Astrocyte of the spinal cord (primary cell): ENCODE results near the gene SPARCL1.
"Not testable (repeated sequence)": the region's sequence is repeated elsewhere in the genome, so short reads cannot be mapped to it uniquely, and the experiment has no call there.

Experiments used
- DNase-seq: peaks from one replicate; pipeline ENCODE4 v3.0.0; 2011; ENCODE audit warnings: low read depth, low spot score
- H3K4me3 ChIP-seq: 2 replicates; pipeline ENCODE4 v1.5.1; 2011; ENCODE audit warnings: low read depth, mild to moderate bottlenecking, low read length, moderate library complexity
- in situ Hi-C: cut with HindIII; loops from 2 replicates; pipeline ENCODE4 v1.10.0; 2017; ENCODE audit warnings: low sequenced_read_pairs
- TF ChIP-seq, protein P1 (sequence below): IDR thresholded peaks from 2 replicates; pipeline ENCODE4 v1.5.1; 2012; ENCODE audit warnings: low read depth, mild to moderate bottlenecking, low read length, inconsistent platforms

Gene SPARCL1, protein sequence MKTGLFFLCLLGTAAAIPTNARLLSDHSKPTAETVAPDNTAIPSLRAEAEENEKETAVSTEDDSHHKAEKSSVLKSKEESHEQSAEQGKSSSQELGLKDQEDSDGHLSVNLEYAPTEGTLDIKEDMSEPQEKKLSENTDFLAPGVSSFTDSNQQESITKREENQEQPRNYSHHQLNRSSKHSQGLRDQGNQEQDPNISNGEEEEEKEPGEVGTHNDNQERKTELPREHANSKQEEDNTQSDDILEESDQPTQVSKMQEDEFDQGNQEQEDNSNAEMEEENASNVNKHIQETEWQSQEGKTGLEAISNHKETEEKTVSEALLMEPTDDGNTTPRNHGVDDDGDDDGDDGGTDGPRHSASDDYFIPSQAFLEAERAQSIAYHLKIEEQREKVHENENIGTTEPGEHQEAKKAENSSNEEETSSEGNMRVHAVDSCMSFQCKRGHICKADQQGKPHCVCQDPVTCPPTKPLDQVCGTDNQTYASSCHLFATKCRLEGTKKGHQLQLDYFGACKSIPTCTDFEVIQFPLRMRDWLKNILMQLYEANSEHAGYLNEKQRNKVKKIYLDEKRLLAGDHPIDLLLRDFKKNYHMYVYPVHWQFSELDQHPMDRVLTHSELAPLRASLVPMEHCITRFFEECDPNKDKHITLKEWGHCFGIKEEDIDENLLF

DNA sequence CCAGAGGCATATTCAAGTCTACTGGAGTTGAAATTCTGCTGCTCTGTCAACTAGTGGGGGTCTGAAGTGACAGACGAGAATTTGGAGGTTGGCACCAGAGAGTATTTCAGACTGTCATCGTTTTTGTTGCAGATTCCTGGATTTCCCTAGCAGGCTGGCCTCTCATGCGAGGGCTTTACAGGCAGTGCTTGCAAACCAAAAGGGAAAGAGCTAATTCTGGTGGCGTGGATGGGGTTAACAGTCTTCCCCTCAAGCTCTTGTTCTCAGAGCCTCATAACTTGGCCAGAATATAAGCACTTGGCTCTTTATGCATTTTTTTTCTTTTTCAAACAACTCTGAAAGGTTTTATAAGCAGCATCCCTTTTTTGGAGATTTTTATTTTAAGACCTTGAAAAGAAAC lies at the start of gene SPARCL1:
Gene SPARCL1 (minus strand): TSS at position 190 of the 400 bp plus-strand sequence. CDS start 29,802 bp downstream, outside the sequence.
- TF ChIP-seq, protein P1, sequence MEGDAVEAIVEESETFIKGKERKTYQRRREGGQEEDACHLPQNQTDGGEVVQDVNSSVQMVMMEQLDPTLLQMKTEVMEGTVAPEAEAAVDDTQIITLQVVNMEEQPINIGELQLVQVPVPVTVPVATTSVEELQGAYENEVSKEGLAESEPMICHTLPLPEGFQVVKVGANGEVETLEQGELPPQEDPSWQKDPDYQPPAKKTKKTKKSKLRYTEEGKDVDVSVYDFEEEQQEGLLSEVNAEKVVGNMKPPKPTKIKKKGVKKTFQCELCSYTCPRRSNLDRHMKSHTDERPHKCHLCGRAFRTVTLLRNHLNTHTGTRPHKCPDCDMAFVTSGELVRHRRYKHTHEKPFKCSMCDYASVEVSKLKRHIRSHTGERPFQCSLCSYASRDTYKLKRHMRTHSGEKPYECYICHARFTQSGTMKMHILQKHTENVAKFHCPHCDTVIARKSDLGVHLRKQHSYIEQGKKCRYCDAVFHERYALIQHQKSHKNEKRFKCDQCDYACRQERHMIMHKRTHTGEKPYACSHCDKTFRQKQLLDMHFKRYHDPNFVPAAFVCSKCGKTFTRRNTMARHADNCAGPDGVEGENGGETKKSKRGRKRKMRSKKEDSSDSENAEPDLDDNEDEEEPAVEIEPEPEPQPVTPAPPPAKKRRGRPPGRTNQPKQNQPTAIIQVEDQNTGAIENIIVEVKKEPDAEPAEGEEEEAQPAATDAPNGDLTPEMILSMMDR: no peak
- no peak for DNase-seq
- no peak within 1 kb of the TSS for H3K4me3 ChIP-seq
- in situ Hi-C loops: no loop called here

DNA sequence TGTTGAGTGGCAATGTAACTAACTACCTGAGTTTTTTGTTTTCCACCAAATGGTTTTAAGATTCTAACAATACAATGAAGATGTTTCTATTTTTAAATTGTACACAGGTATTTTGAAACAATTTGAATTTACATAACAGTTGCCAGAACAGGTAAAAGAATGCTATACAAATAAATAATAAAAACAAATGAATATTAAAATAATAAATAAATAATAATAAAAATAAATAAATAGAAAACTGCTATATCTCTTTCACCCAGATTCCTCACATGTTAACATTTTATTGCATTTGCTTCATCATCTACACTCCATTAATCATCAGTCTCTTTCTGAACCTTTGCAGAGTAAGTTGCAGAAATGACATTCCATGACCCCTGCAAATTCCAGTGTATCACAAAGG lies 46.8 kb upstream of the SPARCL1 start:
- no peak for DNase-seq
- TF ChIP-seq, protein P1: no peak
- H3K4me3 ChIP-seq: no peak overlapping the region
- in situ Hi-C loops: no loop called here

DNA sequence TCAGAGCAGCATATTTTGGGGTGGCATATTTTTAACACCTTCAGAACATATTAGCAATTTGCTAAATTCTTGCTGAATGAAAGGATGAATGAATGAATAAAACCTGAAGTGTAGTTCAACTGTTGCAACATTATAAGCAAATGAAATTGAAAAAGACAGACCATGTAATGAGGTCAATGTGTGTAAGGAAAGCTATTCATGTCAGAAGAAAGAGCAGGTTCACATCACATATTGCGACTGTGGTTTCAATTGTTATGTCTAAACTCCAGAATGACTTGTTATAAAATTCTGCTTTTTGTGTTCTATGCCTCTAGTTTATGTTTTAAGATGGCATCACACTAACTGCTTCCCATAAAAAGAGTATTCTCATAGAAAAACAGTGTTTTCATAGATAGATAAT lies 46.2 kb upstream of the SPARCL1 start:
- no peak overlapping the region for H3K4me3 ChIP-seq
- no peak for DNase-seq
- in situ Hi-C loops: no loop called here
- TF ChIP-seq, protein P1: no peak

DNA sequence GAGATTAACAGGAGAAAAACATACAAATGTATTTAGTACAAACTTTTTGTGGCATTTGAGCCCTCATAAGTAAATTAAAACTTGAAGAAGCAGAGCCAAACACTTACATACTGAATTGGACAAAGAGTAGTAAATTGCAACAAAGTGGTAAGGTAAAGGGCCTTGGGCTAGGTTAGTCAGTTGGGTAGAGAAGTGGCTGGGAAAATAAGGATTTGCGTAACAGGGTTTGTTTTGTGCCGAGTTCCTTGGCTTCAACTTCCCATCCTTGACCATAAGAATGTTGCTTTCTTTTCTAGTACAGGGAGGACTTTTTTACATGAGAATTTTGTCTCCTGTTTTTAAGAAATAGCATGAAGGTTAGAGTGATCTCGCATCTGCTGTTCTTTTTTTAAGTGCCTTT lies 45.8 kb upstream of the SPARCL1 start:
- DNase-seq: no peak
- TF ChIP-seq, protein P1: no peak
- in situ Hi-C loops: no loop called here
- H3K4me3 ChIP-seq: no peak overlapping the region

DNA sequence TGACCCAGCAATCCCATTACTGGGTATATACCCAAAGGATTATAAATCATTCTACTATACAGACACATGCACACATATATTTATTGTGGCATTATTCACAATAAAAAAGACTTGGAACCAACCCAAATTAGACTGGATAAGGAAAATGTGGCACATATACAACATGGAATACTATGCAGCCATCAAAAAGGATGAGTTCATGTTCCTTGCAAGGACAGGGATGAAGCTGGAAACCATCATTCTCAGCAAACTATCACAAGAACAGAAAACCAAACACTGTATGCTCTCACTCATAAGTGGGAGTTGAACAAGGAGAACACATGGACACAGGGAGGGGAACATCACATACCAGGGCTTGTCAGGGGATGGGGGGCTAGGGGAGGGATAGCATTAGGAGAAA lies 45.2 kb upstream of the SPARCL1 start:
- H3K4me3 ChIP-seq, in situ Hi-C loops, DNase-seq: not testable (repeated sequence)

DNA sequence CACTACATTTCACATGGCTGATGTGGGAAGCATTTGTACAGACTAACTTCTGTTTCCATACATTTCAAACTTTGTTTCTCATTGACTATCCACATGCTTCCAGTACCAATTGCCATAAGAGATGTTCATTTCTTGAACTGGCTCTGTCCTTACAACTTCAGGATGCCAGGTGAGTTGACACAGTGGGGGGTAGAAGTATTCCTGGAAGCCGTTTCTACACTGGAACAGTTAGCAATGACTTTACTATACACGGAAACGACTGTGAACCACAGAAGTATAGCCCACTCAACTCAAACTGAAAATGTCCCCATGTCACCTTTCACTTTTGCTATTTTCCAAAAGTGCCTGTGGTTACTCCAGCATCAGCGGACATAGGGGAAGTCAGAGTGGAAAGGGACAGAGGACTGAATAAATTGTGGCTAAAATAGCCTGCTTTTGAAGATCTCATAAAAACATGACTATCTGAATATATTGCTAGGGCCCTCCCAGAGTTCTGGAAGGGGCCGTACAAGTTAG lies 41.2 kb upstream of the SPARCL1 start:
- H3K4me3 ChIP-seq: no peak overlapping the region
- TF ChIP-seq, protein P1: no peak
- DNase-seq: no peak
- in situ Hi-C loops: no loop called here

DNA sequence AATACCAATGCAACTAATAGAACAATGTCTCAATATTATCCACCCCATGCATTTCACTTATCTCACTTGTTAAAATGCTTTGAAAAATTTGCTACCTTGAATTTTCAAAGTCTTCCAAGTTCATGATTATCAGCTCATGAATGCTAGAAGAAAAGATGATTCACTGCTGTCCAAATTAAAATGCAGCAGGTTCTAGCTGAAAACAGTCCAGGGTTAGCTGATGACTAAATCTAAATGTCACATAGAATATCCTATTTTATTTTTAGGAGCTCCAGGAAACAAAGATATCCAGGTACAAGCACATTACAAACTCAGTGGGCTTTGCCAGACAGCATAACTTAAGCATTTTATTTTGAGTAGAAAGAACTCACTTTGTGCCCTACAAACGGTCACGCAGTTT lies 38.0 kb upstream of the SPARCL1 start:
- TF ChIP-seq, protein P1: no peak
- DNase-seq: no peak
- in situ Hi-C loops: no loop called here
- H3K4me3 ChIP-seq: no peak overlapping the region
